WTC11 (cell line): ENCODE data around the gene ZNF35. TPM values are rescaled to one million over a fixed set of nuclear protein-coding genes. Genes with fewer than 3 reads are reported as not detected.
"Not testable (repeated sequence)": the region's sequence is repeated elsewhere in the genome, so short reads cannot be mapped to it uniquely, and the experiment has no call there.

Source experiments
- ATAC-seq: fragments of 200-7000 bp; cut with Tn5 transposase; 2 replicates; pipeline ENCODE4 v1.10.0; 2021; ENCODE audit warnings: mild to moderate bottlenecking, moderate library complexity
- CTCF ChIA-PET: fragments of 300-600 bp; sonication (Branson Sonifier 250); formaldehyde crosslinking; loops from one replicate; lab custom pipeline; 2021; ENCODE audit warnings: antibody characterized with exemption; lab: Charles Lee
- POLR2A ChIA-PET: fragments of 350-600 bp; sonication (Branson Sonifier 250); formaldehyde crosslinking; loops from one replicate; lab custom pipeline; 2021; ENCODE audit warnings: antibody characterized with exemption; lab: Charles Lee
- DNase-seq: peaks from one replicate; pipeline ENCODE4 v3.0.0; 2021; ENCODE audit warnings: low spot score
- H3K27ac Mint-ChIP-seq: 2 replicates; pipeline ENCODE4 v1.8.0; 2021; ENCODE audit warnings: mixed read lengths
- H3K27me3 Mint-ChIP-seq: 2 replicates; pipeline ENCODE4 v1.8.0; 2021; ENCODE audit warnings: low read depth, mild to moderate bottlenecking, moderate library complexity, mixed read lengths
- H3K36me3 Mint-ChIP-seq: 2 replicates; pipeline ENCODE4 v1.8.0; 2021; ENCODE audit warnings: mixed read lengths
- H3K4me1 Mint-ChIP-seq: 2 replicates; pipeline ENCODE4 v1.8.0; 2022; ENCODE audit warnings: mixed read lengths
- H3K4me3 Mint-ChIP-seq: 2 replicates; pipeline ENCODE4 v1.8.0; 2021; ENCODE audit warnings: mild to moderate bottlenecking, moderate library complexity, mixed read lengths
- H3K9me3 Mint-ChIP-seq: 2 replicates; pipeline ENCODE4 v1.8.0; 2021; ENCODE audit warnings: mixed read lengths
- CREM ChIP-seq: sonication (generic); formaldehyde crosslinking; IDR thresholded peaks from 2 replicates; pipeline ENCODE4 v1.8.1; 2022; ENCODE audit warnings: mild to moderate bottlenecking, missing genetic modification reagents, moderate library complexity
- EMX1 ChIP-seq: fragments of 250-450 bp; sonication (Bioruptor Pico); IDR thresholded peaks from 2 replicates; pipeline ENCODE4 v1.8.0; 2021; ENCODE audit warnings: mild to moderate bottlenecking
- ETV6 ChIP-seq: sonication (generic); formaldehyde crosslinking; IDR thresholded peaks from 2 replicates; pipeline ENCODE4 v1.8.1; 2022; ENCODE audit warnings: mild to moderate bottlenecking, missing genetic modification reagents
- KAT7 ChIP-seq: sonication (generic); formaldehyde crosslinking; IDR thresholded peaks from 2 replicates; pipeline ENCODE4 v1.8.1; 2023; ENCODE audit warnings: missing genetic modification reagents, mild to moderate bottlenecking, borderline replicate concordance
- PRDM15 ChIP-seq: sonication (generic); formaldehyde crosslinking; IDR thresholded peaks from 2 replicates; pipeline ENCODE4 v1.8.0; 2022; ENCODE audit warnings: missing genetic modification reagents
- PRRX2 ChIP-seq: fragments of 250-450 bp; sonication (Bioruptor Pico); IDR thresholded peaks from 2 replicates; pipeline ENCODE4 v1.8.0; 2021; ENCODE audit warnings: mild to moderate bottlenecking
- SMAD3 ChIP-seq: sonication (generic); formaldehyde crosslinking; IDR thresholded peaks from 2 replicates; pipeline ENCODE4 v1.8.0; 2022; ENCODE audit warnings: missing genetic modification reagents, mild to moderate bottlenecking, borderline replicate concordance
- SP1 ChIP-seq: sonication (generic); formaldehyde crosslinking; conservative IDR thresholded peaks from 2 replicates; pipeline ENCODE4 v1.8.1; 2022; ENCODE audit warnings: missing genetic modification reagents
- TEAD4 ChIP-seq: sonication (generic); formaldehyde crosslinking; IDR thresholded peaks from 2 replicates; pipeline ENCODE4 v1.8.0; 2022; ENCODE audit warnings: mild to moderate bottlenecking, missing genetic modification reagents
- TP53 ChIP-seq: sonication (generic); formaldehyde crosslinking; IDR thresholded peaks from 2 replicates; pipeline ENCODE4 v1.8.1; 2023; ENCODE audit warnings: mild to moderate bottlenecking, missing genetic modification reagents
- ZBTB21 ChIP-seq: sonication (generic); formaldehyde crosslinking; IDR thresholded peaks from 2 replicates; pipeline ENCODE4 v1.8.1; 2023; ENCODE audit warnings: mild to moderate bottlenecking, missing genetic modification reagents, borderline replicate concordance
- ZBTB43 ChIP-seq: sonication (generic); formaldehyde crosslinking; IDR thresholded peaks from 2 replicates; pipeline ENCODE4 v1.8.1; 2023; ENCODE audit warnings: mild to moderate bottlenecking, missing genetic modification reagents
- ZNF232 ChIP-seq: sonication (generic); formaldehyde crosslinking; IDR thresholded peaks from 2 replicates; pipeline ENCODE4 v1.8.0; 2022; ENCODE audit warnings: mild to moderate bottlenecking, missing genetic modification reagents
- ZNF396 ChIP-seq: fragments of 250-450 bp; sonication (Bioruptor Pico); IDR thresholded peaks from 2 replicates; pipeline ENCODE4 v1.8.0; 2021; ENCODE audit warnings: mild to moderate bottlenecking, moderate library complexity, borderline replicate concordance
- ZNF671 ChIP-seq: fragments of 250-450 bp; sonication (Bioruptor Pico); IDR thresholded peaks from 2 replicates; pipeline ENCODE4 v1.8.0; 2021; ENCODE audit warnings: mild to moderate bottlenecking
- total RNA-seq: library from RNA; stranded (reverse); gene quantifications from 3 replicates; pipeline ENCODE4 v1.2.3, GENCODE V29; 2021
- TF ChIP-seq, protein P1 (sequence below): fragments of 250-450 bp; sonication (Bioruptor Pico); IDR thresholded peaks from 2 replicates; pipeline ENCODE4 v1.9.0; 2021; ENCODE audit warnings: mild to moderate bottlenecking

Gene ZNF35
- total RNA-seq, 1 experiment from 2014 or later: 17.2 TPM

DNA sequence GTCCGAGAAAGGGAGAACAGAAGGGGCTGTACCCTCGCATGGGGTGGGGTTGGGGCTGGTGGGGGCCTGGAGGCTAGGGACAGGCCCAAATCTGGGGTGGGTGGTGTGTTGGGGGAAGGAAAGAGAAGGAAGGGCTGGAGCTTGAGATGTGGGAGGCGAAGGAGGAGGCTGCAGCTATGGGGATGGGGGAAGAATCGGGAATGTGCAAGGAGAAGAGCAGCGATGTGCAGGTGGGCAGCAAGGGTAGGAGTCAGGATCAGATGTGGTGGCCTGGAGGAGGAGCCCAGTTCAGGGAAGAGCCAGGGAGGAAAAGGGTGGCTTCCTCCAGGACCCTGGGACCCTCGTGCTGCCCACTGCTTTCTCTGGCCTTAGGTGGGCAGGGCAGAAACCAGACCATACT lies 21.2 kb downstream of the ZNF35 start:
- no peaks in the 10 kb centered on the region for H3K4me1 Mint-ChIP-seq
- H3K27me3 Mint-ChIP-seq: peaks cover 11% of the 10 kb centered on the region
- no peak for TF ChIP-seq ETV6 (CRISPR knock-in tag)
- TF ChIP-seq TEAD4: no peak
- no peak for TF ChIP-seq PRDM15 (CRISPR knock-in tag)
- TF ChIP-seq SP1 (CRISPR knock-in tag): no peak
- TF ChIP-seq ZNF232: no peak
- no peak for TF ChIP-seq ZNF396 (CRISPR knock-in tag)
- TF ChIP-seq, protein P1, sequence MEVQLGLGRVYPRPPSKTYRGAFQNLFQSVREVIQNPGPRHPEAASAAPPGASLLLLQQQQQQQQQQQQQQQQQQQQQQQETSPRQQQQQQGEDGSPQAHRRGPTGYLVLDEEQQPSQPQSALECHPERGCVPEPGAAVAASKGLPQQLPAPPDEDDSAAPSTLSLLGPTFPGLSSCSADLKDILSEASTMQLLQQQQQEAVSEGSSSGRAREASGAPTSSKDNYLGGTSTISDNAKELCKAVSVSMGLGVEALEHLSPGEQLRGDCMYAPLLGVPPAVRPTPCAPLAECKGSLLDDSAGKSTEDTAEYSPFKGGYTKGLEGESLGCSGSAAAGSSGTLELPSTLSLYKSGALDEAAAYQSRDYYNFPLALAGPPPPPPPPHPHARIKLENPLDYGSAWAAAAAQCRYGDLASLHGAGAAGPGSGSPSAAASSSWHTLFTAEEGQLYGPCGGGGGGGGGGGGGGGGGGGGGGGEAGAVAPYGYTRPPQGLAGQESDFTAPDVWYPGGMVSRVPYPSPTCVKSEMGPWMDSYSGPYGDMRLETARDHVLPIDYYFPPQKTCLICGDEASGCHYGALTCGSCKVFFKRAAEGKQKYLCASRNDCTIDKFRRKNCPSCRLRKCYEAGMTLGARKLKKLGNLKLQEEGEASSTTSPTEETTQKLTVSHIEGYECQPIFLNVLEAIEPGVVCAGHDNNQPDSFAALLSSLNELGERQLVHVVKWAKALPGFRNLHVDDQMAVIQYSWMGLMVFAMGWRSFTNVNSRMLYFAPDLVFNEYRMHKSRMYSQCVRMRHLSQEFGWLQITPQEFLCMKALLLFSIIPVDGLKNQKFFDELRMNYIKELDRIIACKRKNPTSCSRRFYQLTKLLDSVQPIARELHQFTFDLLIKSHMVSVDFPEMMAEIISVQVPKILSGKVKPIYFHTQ: no peak
- no peak for TF ChIP-seq EMX1
- no peak for TF ChIP-seq KAT7 (CRISPR knock-in tag)
- H3K9me3 Mint-ChIP-seq: peaks cover 32% of the 10 kb centered on the region
- ChIA-PET CTCF (interaction anchor here (0.7 kb wide), 1 partner anchor 260 kb away, joined by 5 read pairs; no protein-coding TSS in a partner anchor), POLR2A (interaction anchor here (0.6 kb wide), 1 partner anchor 936 kb away, joined by 4 read pairs; no protein-coding TSS in a partner anchor)
- H3K4me3 Mint-ChIP-seq: no peak overlapping the region
- peaks cover 4% of the 10 kb centered on the region for H3K36me3 Mint-ChIP-seq
- no peak for DNase-seq
- H3K27ac Mint-ChIP-seq: no peak overlapping the region
- ATAC-seq: no peak; the same call in 1 of the 2 replicates

- H3K36me3 Mint-ChIP-seq, DNase-seq, H3K4me3 Mint-ChIP-seq, H3K4me1 Mint-ChIP-seq, CTCF ChIA-PET, ATAC-seq, H3K27ac Mint-ChIP-seq: not testable (repeated sequence)
- POLR2A ChIA-PET: interaction anchor here (0.7 kb wide), 1 partner anchor 19 kb away, joined by 3 read pairs; no protein-coding TSS in a partner anchor
- Mint-ChIP-seq H3K9me3 (peaks cover 32% of the 10 kb centered on the region), H3K27me3 (peaks cover 18% of the 10 kb centered on the region)
Observed at GRCh38 chr3:44673466-44673865, 24.9 kb downstream of the ZNF35 start.

DNA sequence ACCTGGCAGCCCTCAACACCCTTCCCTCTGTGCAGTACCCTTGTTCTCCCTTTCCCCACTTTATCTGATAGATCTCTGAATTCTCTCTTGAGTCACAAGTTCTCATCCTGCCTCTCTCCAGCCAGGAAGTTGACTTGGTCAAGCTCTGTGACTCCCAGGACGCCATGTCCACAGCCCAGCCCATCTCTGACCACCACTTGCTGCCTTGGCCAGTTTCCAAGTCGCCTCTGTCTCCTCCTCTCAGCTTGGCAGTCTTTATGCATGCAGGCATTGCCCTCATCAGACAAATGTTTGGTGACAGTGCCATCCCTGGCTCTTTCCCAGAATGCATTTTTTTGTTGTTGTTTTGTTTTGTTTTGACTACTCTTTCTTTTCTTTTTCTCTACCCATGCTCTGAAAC lies 25.7 kb downstream of the ZNF35 start:
- POLR2A ChIA-PET: no interaction called here

More for the DNA sequence above, 25.7 kb downstream of the ZNF35 start:
- Mint-ChIP-seq H3K9me3 (peaks cover 32% of the 10 kb centered on the region), H3K4me3 (no peak overlapping the region), H3K27me3 (peaks cover 18% of the 10 kb centered on the region), H3K27ac (no peak overlapping the region), H3K4me1 (no peaks in the 10 kb centered on the region), H3K36me3 (peaks cover 4% of the 10 kb centered on the region)
- ATAC-seq (no peak), DNase-seq (no peak)
- CTCF ChIA-PET: no interaction called here
- TF ChIP-seq PRRX2: no peak
- no peak for TF ChIP-seq PRDM15 (CRISPR knock-in tag)
- no peak for TF ChIP-seq ZBTB43 (CRISPR knock-in tag)
- no peak for TF ChIP-seq SMAD3 (CRISPR knock-in tag)
- no peak for TF ChIP-seq TP53 (CRISPR knock-in tag)
- no peak for TF ChIP-seq ZNF671 (CRISPR knock-in tag)
- no peak for TF ChIP-seq ZBTB21
- no peak for TF ChIP-seq CREM (CRISPR knock-in tag)
